HG03159 (cell line): ENCODE measurements around the gene EFNA2.
"Not testable (repeated sequence)": the region's sequence is repeated elsewhere in the genome, so short reads cannot be mapped to it uniquely, and the experiment has no call there.

Experiments used
- ATAC-seq: cut with Tn5 transposase; IDR thresholded peaks from one replicate; pipeline ENCODE4 v1.9.1; 2021; ENCODE audit warnings: mild to moderate bottlenecking, moderate library complexity; ENCODE audit not compliant: unreplicated experiment

EFNA2 gene

DNA sequence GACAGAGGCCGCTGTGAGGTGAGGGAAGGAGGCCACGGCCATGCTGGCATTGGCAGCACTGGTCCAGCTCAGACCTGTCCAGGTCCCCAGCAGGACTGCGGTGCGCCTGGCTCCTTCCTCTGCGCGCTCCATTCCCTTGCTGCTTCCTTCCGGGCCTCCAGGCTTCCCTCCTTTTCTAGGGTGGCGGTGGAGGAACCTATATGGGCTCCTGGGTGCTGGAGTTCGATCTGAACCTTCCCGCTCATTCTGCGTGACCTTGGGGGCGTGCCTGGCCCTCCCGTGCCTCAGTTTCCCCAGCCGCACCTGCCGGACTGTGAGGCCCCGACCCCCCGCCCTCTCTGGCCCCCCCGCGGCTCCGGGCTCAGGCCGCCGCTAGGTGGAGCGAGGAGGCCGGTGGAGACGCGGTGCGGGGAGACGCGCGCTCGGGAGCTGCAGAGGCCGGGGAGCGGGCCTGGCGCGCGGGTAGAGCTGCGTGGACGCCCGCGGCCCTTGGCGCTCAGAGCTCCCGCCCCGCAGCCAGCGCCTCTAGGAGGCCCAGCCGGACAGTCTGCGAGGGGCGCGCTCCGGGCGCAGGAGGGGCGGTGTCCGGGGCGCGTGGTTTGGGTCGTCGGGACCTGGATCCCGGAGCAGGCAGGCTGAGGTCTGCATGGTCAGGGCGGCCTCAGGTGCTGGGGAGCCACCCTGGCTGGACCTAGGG is 29.9 kb downstream of the EFNA2 start:
- no peak for ATAC-seq

DNA sequence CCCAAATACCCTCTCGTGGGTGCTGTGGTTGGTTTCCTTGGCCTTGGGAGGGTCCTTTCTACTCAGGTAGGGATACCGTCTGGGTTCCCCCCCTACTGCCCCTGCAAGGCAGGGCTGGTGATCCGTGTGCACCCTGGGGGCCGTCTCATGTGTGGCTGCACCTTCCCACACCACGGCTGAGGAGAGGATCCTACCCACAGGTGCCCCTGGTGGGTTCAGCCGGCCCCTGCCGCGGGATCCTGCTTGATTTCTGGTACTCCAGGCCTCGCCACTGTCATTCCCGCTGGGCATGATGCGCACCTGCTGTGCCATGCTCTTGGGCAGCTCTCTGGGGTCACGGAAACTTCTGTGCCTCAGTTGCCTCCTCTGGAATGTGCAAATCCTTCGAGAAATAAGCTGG is 30.8 kb downstream of the EFNA2 start:
- no peak for ATAC-seq

GRCh38 chr19:1317274-1318003 is 31.8 kb downstream of the EFNA2 start:
- ATAC-seq: no peak

- ATAC-seq: no peak
These were observed 33.2 kb downstream of the EFNA2 start for GRCh38 chr19:1318678-1319471.

DNA sequence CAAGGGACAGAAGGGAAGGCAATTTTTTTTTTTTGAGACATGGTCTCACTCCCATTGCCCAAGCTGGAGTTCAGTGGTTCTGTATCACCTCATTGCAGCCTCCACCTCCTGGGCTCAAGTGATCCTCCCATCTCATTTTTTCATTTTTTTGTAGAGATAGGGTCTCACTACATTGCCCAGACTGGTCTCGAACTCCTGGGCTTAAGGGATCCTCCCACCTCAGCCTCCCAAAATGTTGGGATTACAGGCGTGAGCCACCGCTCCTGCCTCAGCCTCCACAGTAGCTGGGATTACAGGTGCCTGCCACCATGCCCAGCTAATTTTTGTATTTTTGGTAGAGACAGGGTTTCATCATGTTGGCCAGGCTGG is 34.6 kb downstream of the EFNA2 start:
- not testable (repeated sequence) for ATAC-seq

DNA sequence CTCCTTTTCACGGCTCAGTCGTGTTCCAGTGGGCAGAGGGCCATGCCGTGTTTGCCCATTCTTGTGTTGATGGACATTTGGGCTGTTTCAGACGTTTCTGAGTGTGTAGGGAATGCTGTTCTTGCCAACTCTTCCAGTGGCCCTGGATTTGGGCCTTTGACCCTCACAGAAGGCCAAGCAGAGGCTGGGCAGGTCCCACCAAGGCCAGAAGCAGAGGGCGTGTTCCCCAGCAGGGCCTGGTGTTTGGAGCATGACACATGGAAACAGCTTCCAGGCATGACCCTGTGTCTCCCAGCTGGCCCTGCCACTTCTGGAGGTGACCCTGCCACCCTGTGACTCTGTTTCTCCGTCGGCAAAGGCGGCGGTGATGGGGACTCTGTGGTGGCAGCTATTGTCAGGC is 35.9 kb downstream of the EFNA2 start:
- no peak for ATAC-seq

DNA sequence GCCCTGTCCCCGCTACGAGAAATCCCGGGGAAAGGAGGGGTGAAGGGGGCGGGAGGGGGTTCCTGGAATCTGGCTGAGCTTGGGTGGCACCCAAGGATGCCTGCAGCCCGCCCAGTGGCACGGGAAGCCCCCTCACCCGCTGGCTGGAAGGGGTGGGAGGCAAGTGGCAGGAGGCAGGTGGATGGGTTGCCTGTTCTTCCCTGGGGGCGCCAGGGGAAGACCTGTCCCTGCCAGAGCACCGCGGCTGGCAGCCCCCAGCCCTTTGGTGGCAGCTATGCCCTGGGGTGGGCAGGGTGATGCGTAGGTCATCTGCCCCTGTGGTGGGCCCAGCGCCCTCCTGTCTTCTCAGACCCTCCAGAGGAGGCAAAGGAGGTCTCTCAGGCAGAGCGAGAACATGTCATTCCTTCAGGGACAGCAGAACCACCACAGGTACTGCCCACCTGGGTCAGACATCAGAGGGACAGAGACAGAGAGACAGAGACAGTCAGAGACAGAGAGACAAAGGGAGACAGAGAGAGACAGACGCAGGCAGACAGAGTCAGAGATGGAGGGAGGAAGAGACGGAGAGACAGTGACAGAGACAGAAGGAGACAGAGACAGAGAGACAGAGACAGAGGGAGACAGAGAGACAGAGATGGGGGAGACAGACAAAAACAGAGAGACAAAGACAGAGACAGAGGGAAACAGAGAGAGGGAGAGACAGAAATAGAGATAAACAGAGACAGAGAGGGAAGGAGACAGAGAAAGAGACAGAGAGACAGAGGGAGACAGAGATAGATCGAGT is 36.7 kb downstream of the EFNA2 start:
- ATAC-seq: no peak

DNA sequence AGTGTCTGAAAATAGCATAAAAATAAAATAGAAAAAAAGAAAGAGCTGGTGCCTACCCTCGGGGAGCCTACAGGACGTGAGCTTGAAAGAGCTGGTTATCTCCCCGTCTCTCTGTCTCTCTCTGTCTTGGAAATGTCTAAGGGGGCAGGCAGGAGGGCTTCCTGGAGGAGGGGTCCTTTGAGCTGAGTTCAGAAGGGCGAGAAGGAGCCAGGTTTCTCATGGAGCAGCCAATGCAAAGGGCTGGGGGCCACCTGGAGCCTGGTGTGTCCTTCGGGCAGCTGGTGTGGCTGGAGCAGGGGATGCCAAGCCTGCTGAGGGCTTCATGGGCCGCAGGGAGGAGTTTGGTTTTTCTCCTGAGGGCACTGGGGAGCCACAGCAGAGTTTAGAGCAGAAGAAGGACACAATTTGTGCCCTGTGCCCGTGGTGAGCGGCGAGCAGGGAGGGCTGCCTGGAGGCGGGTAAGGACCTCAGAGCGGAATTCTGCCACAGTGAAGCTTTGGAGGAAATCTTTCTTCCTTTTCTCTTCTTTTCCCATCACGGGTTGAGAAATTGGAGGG is 38.7 kb downstream of the EFNA2 start:
- no peak for ATAC-seq

GRCh38 chr19:1324806-1325567 is 39.3 kb downstream of the EFNA2 start:
- no peak for ATAC-seq

GRCh38 chr19:1325568-1326294 is 40.1 kb downstream of the EFNA2 start:
- ATAC-seq: no peak

DNA sequence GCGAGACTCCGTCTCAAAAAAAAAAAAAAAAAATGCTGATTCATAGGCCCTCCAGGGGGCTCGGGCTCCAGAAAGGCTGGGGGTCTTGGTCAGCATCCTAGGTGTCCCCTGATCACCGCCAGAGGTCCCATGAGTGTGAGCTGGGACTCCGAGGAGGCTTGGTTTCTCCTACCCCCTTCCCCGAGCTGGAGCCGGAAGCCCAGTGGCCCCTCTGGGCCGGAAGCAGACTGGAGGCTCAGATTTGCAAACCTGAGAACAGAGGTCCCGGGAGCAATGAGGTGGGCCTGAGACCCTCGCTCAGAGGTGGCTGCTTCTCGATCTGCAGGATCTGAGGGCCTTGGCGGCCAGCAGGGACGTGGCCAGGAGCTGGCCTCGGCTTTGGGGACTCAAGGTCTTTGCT is 41.5 kb downstream of the EFNA2 start:
- ATAC-seq: no peak

DNA sequence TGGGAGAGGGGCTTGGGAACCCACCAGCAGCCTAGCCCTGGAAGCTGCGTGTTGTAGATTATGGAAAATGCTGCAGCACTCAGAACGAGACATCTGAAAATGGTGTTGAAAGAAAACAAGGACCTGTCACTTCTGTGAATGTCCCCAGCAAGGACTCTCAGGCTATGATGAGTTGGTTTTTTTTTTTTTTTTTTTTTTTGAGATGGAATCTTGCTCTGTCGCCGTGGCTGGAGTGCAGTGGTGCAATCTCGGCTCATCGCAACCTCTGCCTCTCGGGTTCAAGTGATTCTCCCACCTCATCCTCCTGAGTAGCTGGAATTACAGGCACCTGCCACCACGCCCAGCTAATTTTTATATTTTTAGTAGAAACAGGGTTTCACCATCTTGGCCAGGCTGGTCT is 46.5 kb downstream of the EFNA2 start:
- ATAC-seq: not testable (repeated sequence)

GRCh38 chr19:1336079-1336684 is 50.5 kb downstream of the EFNA2 start:
- ATAC-seq: no peak

- ATAC-seq: no peak
These were observed 55.2 kb downstream of the EFNA2 start for GRCh38 chr19:1340681-1341469.

DNA sequence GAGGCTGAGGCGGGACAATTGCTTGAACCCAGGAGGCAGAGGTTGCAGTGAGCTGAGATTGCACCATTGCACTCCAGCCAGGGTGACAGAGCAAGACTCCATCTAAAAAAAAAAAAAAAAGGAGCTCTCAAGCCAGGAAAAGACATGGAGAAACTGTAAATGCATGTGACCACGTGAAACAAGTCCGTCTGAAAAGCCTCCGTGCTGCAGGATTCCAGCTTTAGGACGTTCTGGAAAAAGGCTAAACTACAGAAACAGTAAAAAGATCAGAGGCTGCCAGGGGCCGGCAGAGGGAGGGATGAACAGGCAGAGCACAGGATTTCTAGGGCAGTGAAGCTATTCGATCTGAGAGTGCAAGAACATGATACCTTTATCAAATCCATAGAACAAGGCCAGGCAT is 57.4 kb downstream of the EFNA2 start:
- ATAC-seq: no peak

DNA sequence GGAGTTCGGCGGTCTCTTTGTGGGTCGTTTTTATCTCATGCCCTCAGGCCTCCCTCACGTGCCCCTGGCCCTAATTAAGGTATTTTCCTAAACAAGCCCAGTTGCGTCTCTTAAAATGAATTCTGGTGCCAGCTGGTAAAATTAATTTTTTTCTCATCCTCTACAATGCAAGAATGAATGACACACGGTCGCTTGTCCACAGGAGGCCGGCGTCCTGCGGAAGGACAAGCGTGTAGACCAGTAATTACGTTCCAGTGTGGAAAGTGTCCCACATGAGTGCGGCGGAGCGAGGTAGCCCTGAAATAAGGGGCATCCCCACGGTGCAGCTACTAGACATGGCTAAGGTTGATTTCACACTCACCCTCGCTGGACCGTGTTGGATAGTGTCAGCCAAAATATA is 63.5 kb downstream of the EFNA2 start:
- ATAC-seq: no peak

GRCh38 chr19:1350867-1351266 is 65.2 kb downstream of the EFNA2 start:
- ATAC-seq: no peak
